Measurements from ENCODE around the gene CDH4. TPM values are rescaled to one million over a fixed set of nuclear protein-coding genes. Genes with fewer than 3 reads are reported as not detected.

The CDH4 gene
- total and polyA plus RNA-seq, 2 of the 4 experiments (the other 2 are of a cell fraction): 1.6 to 3.5 TPM

GRCh38 chr20:61533231-61533631 is 281.2 kb downstream of the CDH4 start:
- H2AK5ac ChIP-seq (ENCODE audit: low read depth, low read length): no peak overlapping the region
- H3K18ac ChIP-seq (ENCODE audit: low read depth, low read length): no peak overlapping the region
- dilution Hi-C loops (cut with HindIII; ENCODE audit: low sequenced_read_pairs, unreplicated experiment) (no loop called here), intact Hi-C loops (cut with micrococcal nuclease) (no loop called here), in situ Hi-C loops (cut with MboI; ENCODE audit: low sequenced_read_pairs) (no loop called here)
- H3K4me3 ChIP-seq (ENCODE audit: insufficient read depth, low read depth, low read length): no peak overlapping the region
- H2AFZ ChIP-seq (replicated peaks; ENCODE audit: low read length, poor library complexity): no peak overlapping the region
- no peak overlapping the region for H3K9ac ChIP-seq (ENCODE audit: low read depth, low read length)
- H3K27ac ChIP-seq (ENCODE audit: insufficient read depth, low read length): no peak overlapping the region
- no peaks in the 10 kb centered on the region for H3K27me3 ChIP-seq (ENCODE audit: control insufficient read depth, insufficient read depth, low read length)
- no peak overlapping the region for H2AK9ac ChIP-seq (replicated peaks; ENCODE audit: low read depth, low read length, poor library complexity)
- TF ChIP-seq, protein P1, sequence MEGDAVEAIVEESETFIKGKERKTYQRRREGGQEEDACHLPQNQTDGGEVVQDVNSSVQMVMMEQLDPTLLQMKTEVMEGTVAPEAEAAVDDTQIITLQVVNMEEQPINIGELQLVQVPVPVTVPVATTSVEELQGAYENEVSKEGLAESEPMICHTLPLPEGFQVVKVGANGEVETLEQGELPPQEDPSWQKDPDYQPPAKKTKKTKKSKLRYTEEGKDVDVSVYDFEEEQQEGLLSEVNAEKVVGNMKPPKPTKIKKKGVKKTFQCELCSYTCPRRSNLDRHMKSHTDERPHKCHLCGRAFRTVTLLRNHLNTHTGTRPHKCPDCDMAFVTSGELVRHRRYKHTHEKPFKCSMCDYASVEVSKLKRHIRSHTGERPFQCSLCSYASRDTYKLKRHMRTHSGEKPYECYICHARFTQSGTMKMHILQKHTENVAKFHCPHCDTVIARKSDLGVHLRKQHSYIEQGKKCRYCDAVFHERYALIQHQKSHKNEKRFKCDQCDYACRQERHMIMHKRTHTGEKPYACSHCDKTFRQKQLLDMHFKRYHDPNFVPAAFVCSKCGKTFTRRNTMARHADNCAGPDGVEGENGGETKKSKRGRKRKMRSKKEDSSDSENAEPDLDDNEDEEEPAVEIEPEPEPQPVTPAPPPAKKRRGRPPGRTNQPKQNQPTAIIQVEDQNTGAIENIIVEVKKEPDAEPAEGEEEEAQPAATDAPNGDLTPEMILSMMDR (conservative IDR thresholded peaks at IDR 0.05; ENCODE audit: low read depth, low read length): no peak
- TF ChIP-seq CEBPB (IDR thresholded peaks at IDR 0.05; ENCODE audit: low read depth, low read length) (no peak), MAZ (IDR thresholded peaks at IDR 0.05; ENCODE audit: borderline replicate concordance, low read depth, low read length) (no peak), RAD21 (IDR thresholded peaks at IDR 0.05; ENCODE audit: low read length) (no peak), MXI1 (IDR thresholded peaks at IDR 0.05; ENCODE audit: borderline replicate concordance, low read depth, low read length) (no peak), FOS (IDR thresholded peaks at IDR 0.05; ENCODE audit: low read depth, low read length) (no peak), ELK1 (IDR thresholded peaks at IDR 0.05; ENCODE audit: borderline replicate concordance, low read depth, low read length) (no peak), CHD1 (IDR thresholded peaks at IDR 0.05; ENCODE audit: low read depth, low read length) (no peak), BHLHE40 (IDR thresholded peaks at IDR 0.05; ENCODE audit: low read depth, low read length) (no peak), RFX5 (IDR thresholded peaks at IDR 0.05; ENCODE audit: low read depth, low read length) (no peak), POLR2A (IDR thresholded peaks at IDR 0.05; ENCODE audit: low read depth, low read length) (no peak), SMC3 (IDR thresholded peaks at IDR 0.05; ENCODE audit: low read depth, low read length) (no peak), RCOR1 (IDR thresholded peaks at IDR 0.05; ENCODE audit: insufficient replicate concordance, low read length) (no peak), MAFK (IDR thresholded peaks at IDR 0.05; ENCODE audit: low read depth, low read length) (no peak)
- no peak overlapping the region for H4K91ac ChIP-seq (ENCODE audit: insufficient read depth, low read depth, low read length)
- ATAC-seq (ENCODE audit: low read depth): no peak
- no peak overlapping the region for H3K14ac ChIP-seq (replicated peaks; ENCODE audit: low read depth, low read length)
- H4K8ac ChIP-seq (ENCODE audit: low read depth in 2 of 2, low read length in 2 of 2): no peak overlapping the region
- WGBS, 2 experiments (ENCODE audit: extremely low coverage in 2 of 2, insufficient read length in 1 of 2): 69% methylated on average over 5 of the region's 18 CpGs; no CpG with 5 or more reads in 1 of the 2 experiments
- H4K5ac ChIP-seq (ENCODE audit: low read depth, low read length): no peak overlapping the region
- no peak overlapping the region for H3K56ac ChIP-seq (ENCODE audit: extremely low read depth, insufficient read depth, low read length)
- H2BK5ac ChIP-seq (ENCODE audit: low read depth, low read length, poor library complexity, severe bottlenecking): no peak overlapping the region
- H3K9me3 ChIP-seq (ENCODE audit: control insufficient read depth, insufficient read depth, low read length): no peaks in the 10 kb centered on the region
- POLR2A ChIA-PET (ENCODE audit: unreplicated experiment): no interaction called here
- H3K4me1 ChIP-seq (ENCODE audit: control insufficient read depth, insufficient read depth, low read length): no peaks in the 10 kb centered on the region
- no peak for DNase-seq
- no peaks in the 10 kb centered on the region for H3K79me1 ChIP-seq (ENCODE audit: low read depth in 1 of 2, low read length in 2 of 2)
- no peak overlapping the region for H3K4me2 ChIP-seq (ENCODE audit: low read depth, low read length)
- no peak overlapping the region for H2BK120ac ChIP-seq (ENCODE audit: low read depth, low read length)
- CTCF ChIA-PET: no interaction called here
- BruUV-seq (replicated peaks): no TSS peak
- H2BK20ac ChIP-seq (ENCODE audit: low read depth, low read length): no peak overlapping the region
- no peak overlapping the region for H3K23ac ChIP-seq (ENCODE audit: low read depth, low read length)
- H3K9me1 ChIP-seq (ENCODE audit: insufficient read depth, low read length): no peaks in the 10 kb centered on the region
- no peaks in the 10 kb centered on the region for H3K36me3 ChIP-seq (ENCODE audit: control insufficient read depth, insufficient read depth, low read length)
- H3K4ac ChIP-seq (ENCODE audit: low read depth, low read length): no peak overlapping the region
- H2BK15ac ChIP-seq (ENCODE audit: low read depth, low read length): no peak overlapping the region
- no peaks in the 10 kb centered on the region for H4K20me1 ChIP-seq (ENCODE audit: insufficient read depth, low read length)

Data from IMR-90 (cell line).